GM23248 (cell line): ENCODE data around the gene ASPRV1.

Source experiments
- EZH2 ChIP-seq: fragments of 200-600 bp; sonication (generic); IDR thresholded peaks from 2 replicates; pipeline ENCODE4 v1.6.1; 2018; ENCODE audit warnings: antibody characterized with exemption, mild to moderate bottlenecking; ENCODE audit not compliant: insufficient read depth, poor library complexity, severe bottlenecking
- EZH2phosphoT487 ChIP-seq: fragments of 200-600 bp; sonication (generic); IDR thresholded peaks from 2 replicates; pipeline ENCODE4 v1.6.1; 2018; ENCODE audit warnings: antibody characterized with exemption, moderate library complexity, mild to moderate bottlenecking, low read depth; ENCODE audit not compliant: insufficient read depth

- no peak for TF ChIP-seq EZH2
- no peak for TF ChIP-seq EZH2phosphoT487
Observed at GRCh38 chr2:69988086-69988635, 26.7 kb upstream of the ASPRV1 start.
